HG03108 (cell line): ENCODE measurements around the gene ZDHHC5.

Experiments
- ATAC-seq: cut with Tn5 transposase; IDR thresholded peaks from one replicate; pipeline ENCODE4 v1.9.1; 2021; ENCODE audit warnings: moderate library complexity; ENCODE audit not compliant: unreplicated experiment

Gene ZDHHC5

DNA sequence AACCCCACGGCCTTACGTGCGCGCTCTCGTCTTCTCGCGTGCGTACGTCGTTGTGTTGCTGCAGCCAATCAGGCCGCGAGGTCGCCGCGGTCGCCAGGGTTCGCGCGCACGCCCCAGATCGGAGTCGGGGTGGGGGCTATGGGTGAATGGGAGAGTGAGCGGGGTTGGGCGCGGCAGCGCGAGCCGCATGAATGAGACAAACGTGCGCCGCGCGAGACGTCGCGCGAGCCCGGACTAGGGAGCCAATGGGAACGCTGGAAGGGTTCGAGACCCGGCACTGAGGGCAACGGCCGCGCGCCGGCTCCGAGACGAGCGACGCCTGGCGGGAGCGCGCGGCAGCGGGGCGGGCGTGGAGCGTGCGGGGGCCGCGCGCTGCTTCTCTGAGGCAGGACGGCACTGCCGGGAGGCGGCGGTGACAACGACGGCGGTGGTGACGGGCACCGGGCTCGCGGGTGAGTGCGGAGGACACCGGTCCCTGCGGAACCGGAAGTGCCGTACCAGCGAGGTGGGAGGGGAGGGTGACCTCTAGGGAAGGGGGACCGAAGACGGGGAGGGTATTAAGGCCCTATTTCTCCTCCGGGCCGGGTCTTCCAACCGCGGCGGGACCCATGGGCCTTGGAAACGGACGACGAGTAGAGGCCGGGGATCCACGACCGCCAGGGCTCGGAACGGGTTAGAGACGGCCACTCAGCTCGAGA is at the start of gene ZDHHC5:
ZDHHC5 (plus strand) TSS at position 379 of the 698 bp plus-strand sequence. CDS start 4,977 bp downstream, outside the sequence.
- peak; percentile 80 for ATAC-seq

- ATAC-seq = no peak
These were observed 49.5 kb upstream of the ZDHHC5 start for GRCh38 chr11:57618438-57618837.

- no peak for ATAC-seq
These were observed 48.6 kb upstream of the ZDHHC5 start for GRCh38 chr11:57619331-57619730.

GRCh38 chr11:57620467-57620866 is 47.4 kb upstream of the ZDHHC5 start:
- no peak for ATAC-seq

- no peak for ATAC-seq
These were observed 45.7 kb upstream of the ZDHHC5 start for GRCh38 chr11:57622263-57622662.

DNA sequence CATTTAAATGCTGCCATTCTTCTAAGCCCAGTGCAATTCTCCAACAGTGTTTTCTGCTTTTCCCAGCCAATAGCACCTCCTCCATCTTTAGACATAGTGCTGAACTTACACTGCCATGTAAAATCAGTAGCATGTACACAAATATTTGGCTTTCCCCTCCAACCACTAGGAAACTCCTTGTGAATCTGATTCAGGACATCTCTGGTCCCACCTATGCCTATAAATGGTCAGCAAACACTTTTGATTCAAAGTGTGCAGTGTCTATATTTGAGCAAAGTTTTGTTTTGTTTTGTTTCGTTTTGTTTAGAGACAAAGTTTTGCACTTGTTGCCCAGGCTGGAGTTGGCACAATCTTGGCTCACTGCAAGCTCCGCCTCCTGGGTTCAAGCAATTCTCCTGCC is 43.0 kb upstream of the ZDHHC5 start:
- no peak for ATAC-seq

- no peak for ATAC-seq
These were observed 41.0 kb upstream of the ZDHHC5 start for GRCh38 chr11:57626895-57627294.

GRCh38 chr11:57630171-57630570 is 37.7 kb upstream of the ZDHHC5 start:
- ATAC-seq = no peak

DNA sequence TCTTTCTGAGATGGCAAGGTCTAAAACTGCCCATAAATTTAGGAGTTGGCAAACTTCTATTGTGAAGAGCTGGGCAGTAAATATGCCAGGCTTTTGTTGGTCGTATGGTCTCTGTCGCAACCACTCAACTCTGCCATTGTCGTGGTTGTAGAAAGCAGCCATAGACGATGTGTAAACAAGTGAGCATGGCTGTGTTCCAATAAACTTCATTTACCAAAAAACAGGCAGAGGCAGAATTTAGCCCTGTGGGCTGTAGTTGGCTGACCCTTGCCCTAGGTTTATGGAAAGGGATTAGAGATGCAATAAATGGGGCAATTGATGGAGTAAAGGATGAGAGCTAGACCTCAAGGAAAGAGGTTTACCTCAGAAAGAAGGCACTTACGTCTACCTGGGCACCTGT is 35.8 kb upstream of the ZDHHC5 start:
- ATAC-seq = no peak

- ATAC-seq = no peak
These were observed 34.4 kb upstream of the ZDHHC5 start for GRCh38 chr11:57633394-57634070.

DNA sequence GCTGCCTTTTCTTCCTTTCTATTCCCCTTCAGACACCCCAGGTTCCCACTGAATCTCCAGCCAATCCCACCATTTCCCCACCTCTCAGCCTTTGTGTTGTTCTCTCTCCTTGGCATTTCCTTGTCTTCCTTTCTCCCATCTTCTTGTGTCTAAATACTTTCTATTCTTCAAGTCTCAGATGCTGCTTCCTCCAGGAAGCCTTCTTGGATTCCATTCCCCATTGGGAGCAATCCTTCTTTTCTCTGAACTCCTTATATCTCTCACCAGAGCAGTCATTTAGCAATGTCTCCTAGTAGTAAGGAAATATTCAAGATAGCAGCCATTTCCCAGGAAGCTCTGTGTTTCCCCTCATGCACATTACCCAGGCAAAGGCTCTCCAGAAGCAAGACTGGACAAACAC is 33.6 kb upstream of the ZDHHC5 start:
- no peak for ATAC-seq

DNA sequence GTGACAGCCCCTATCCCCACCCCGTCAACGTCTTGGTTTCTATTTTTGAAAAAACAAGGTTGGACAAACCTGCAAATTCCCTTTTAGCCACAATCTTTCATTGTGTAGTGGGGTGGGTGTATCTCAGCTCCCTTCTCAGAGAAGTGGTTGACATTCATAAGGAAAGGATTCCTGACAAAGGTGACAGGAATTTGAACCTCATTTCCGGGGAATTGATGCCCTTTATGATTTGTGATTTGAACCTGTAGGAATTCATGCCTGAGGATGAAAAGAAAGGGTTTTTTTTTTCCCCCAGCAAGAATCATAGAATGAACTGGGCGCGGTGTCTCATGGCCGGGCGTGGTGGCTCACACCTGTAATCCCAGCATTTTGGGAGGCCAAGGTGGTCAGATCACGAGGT is 32.7 kb upstream of the ZDHHC5 start:
- ATAC-seq = no peak

GRCh38 chr11:57637626-57638004 is 30.3 kb upstream of the ZDHHC5 start:
- ATAC-seq = no peak

DNA sequence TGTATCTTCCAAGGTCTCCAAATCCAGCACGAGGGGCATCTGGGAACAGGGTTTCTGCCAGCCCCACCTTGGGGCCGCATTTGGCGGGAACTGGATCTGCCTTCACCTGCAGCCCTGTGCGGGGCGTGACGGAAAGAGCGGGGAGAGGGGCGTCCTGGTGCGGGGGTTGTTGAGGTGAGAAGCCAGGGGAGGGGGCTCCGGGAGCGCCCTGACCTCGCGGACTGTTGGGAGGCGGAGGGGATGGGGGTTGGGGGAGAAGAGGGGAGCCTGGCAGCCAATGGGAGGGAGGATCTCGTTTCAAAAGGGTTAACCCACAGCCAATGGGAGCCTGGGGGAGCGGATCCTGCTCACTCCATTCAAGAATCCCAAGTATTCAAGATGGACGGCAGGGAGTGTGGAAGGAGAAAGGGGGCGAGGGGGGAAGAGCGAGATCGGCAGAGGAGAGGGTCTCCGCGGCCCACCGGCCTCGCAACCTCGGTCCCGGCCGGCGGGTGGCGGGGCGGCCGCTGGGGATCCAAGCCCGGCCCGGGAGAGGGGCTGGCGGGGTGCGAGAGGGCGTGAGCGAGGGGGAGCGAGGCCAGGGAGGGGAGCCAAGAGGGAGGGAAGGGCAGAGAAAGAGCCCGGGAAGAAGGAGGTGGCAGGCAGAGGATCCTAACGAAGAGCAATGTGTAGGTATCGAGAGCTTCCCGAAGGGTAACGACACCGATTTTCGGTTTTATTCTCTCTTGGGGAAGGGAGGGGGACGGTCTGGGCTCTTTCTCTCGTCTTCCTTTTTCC is 29.7 kb upstream of the ZDHHC5 start:
- no peak for ATAC-seq

DNA sequence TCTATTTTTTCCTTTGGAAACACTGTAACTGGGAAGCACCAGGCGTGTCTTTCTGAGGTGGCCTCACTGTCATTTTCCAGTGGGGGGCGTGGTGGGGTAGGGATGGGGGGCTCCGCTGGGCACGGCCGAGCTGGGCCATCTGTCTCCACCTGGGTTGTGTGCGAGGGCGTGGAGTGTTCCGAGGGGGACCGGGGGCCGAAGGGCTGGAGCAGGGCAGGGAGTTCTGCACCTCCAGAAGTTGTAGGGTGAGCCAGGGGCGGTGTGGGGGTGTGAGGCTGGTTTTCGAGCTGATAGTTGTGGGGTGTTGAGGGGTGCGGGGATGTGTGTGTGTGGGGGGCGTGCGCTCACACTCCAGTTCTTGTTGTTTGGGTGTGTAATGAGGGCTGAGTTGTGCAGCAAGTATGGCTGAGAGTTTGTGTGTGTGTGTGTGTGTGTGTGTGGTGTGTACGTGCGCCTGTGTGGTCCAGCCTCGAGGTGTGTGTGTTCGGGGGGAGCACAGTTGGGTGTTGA is 29.0 kb upstream of the ZDHHC5 start:
- ATAC-seq = no peak

- ATAC-seq = no peak
These were observed 28.4 kb upstream of the ZDHHC5 start for GRCh38 chr11:57639321-57640067.

DNA sequence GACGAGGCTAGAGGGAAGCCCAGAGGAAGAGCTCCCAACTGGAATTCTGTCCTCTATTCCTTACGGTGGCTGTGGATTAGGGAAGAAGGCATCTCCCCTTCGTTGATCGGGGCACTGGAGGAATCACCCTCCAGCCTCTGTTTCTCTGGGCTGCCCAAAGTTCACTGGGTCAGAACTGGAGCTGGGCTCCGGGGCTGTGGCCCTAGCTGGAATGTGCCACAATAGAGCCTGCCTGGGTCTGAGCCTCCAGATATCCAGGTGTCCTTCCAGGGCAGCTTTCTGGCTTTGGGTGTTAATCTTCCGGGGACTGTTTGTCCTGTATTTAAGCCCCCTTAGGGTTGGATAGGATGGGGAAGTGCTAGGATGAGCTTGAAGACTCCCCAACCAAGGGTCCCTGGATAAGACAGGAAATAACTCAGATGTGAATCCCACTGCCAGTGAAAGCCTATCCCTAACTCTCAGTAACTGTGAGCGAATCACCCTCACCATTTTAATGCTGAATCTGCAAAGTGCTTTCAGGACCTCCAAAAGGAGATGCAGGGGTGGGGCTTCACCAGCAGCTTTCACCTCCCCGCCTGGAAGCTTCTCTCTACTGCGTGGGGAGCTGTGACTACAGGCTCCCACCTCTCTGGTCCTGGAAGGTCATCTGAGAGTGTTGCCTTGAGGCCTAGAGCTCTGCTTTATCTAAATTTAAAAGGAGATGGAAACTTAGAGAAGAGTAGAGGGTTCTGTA is 27.7 kb upstream of the ZDHHC5 start:
- ATAC-seq = no peak

DNA sequence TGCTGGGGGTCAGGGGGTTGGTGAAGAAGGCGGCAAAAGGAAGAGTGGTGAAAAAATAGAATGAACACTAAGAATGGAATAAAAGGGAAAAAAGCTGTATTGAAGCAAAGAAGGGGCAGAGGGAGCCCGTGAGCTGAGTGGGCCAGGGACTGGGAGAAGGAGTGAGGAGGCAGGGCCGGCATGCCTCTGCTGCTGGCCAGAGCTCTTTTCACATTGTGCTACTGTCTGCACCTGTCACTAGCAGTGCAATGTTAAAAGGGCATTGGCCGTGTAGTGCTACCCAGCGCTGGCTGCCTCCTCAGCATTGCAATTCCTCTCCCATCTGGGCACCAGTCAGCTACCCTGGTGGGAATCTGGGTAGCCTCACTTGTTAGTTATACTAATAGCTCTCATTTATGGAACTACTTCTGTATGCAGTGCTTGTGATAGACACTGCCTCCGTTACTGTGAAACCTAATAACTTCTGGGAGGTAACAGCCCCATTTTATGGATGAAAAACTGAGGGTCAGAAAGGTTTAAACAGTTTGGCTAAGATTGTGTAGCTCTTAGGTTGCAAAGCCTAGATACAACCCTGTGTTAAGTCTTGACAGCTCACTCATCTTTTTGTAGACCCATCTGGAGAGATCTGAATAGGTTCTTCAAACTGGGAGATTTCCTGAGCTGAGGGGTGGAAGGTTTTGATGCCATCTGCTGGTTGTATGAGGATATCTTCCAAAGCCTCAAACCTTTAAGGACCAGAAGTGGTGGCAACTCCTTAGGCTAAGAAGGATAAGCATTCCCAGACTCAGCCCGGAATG is 26.7 kb upstream of the ZDHHC5 start:
- peak; percentile 33 for ATAC-seq

GRCh38 chr11:57643802-57644201 is 24.1 kb upstream of the ZDHHC5 start:
- ATAC-seq = no peak
